Osteoblast (primary cell): Measurements from ENCODE around the gene TMTC2. TPM values are rescaled to one million over a fixed set of nuclear protein-coding genes. Genes with fewer than 3 reads are reported as not detected.

Experiments
- DNase-seq: peaks from one replicate; pipeline ENCODE4 v3.0.0; 2011; ENCODE audit warnings: low spot score, mixed read lengths; ENCODE audit not compliant: insufficient read length; ENCODE audit errors: missing footprints
- H2AFZ ChIP-seq: 2 replicates; pipeline ENCODE4 v1.6.0; 2011; ENCODE audit warnings: mild to moderate bottlenecking, low read length
- H3K27ac ChIP-seq: 2 replicates; pipeline ENCODE4 v1.5.1; 2011; ENCODE audit warnings: mild to moderate bottlenecking, low read depth, low read length, moderate library complexity
- H3K27me3 ChIP-seq: 2 replicates; pipeline ENCODE4 v1.6.0; 2012; ENCODE audit warnings: mild to moderate bottlenecking, control low read depth, inconsistent platforms, low read length, moderate library complexity; ENCODE audit not compliant: insufficient read depth
- H3K36me3 ChIP-seq: 2 replicates; pipeline ENCODE4 v1.5.1; 2011; ENCODE audit warnings: mild to moderate bottlenecking, low read length, control low read depth, moderate library complexity; ENCODE audit not compliant: insufficient read depth
- H3K4me1 ChIP-seq: 2 replicates; pipeline ENCODE4 v1.5.1; 2011; ENCODE audit warnings: mild to moderate bottlenecking, low read length, control low read depth, moderate library complexity; ENCODE audit not compliant: insufficient read depth
- H3K4me2 ChIP-seq: 2 replicates; pipeline ENCODE4 v1.6.0; 2011; ENCODE audit warnings: mild to moderate bottlenecking, low read length; ENCODE audit not compliant: insufficient read depth
- H3K4me3 ChIP-seq: fragments of 200-600 bp; sonication (generic); 3 replicates; pipeline ENCODE4 v1.5.1; 2012; ENCODE audit warnings: mild to moderate bottlenecking, low read length, inconsistent platforms; ENCODE audit not compliant: insufficient read depth
- H3K79me2 ChIP-seq: 2 replicates; pipeline ENCODE4 v1.6.0; 2012; ENCODE audit warnings: mild to moderate bottlenecking, low read length, control low read depth, inconsistent platforms; ENCODE audit not compliant: insufficient read depth
- H3K9me3 ChIP-seq: 2 replicates; pipeline ENCODE4 v1.5.1; 2011; ENCODE audit warnings: low read depth, low read length, control low read depth
- H4K20me1 ChIP-seq: 2 replicates; pipeline ENCODE4 v1.6.0; 2012; ENCODE audit warnings: mild to moderate bottlenecking, low read length, control low read depth; ENCODE audit not compliant: insufficient read depth
- CTCF ChIP-seq: IDR thresholded peaks from 2 replicates; pipeline ENCODE4 v1.5.1; 2011; ENCODE audit warnings: mild to moderate bottlenecking, low read depth, low read length, moderate library complexity; ENCODE audit errors: extremely low read depth
- total RNA-seq: library from RNA; depleted of rRNA; stranded (reverse); fragments of >200 nt; gene quantifications from 2 replicates; pipeline ENCODE4 v1.2.3, GENCODE V29; 2012

TMTC2 gene
- total RNA-seq, 1 donor: 2.5 TPM

GRCh38 chr12:83074358-83074894, 387.7 kb downstream of the TMTC2 start:
- Histone ChIP-seq H3K4me2 (no peak overlapping the region), H3K27me3 (no peaks in the 10 kb centered on the region), H3K36me3 (no peaks in the 10 kb centered on the region), H3K9me3 (no peaks in the 10 kb centered on the region), H3K79me2 (no peaks in the 10 kb centered on the region), H2AFZ (no peak overlapping the region), H4K20me1 (no peaks in the 10 kb centered on the region), H3K27ac (no peak overlapping the region), H3K4me3 (no peak overlapping the region), H3K4me1 (no peaks in the 10 kb centered on the region)
- no peak for DNase-seq
- no peak for TF ChIP-seq CTCF

GRCh38 chr12:83075471-83075870, 388.8 kb downstream of the TMTC2 start:
- Histone ChIP-seq H3K36me3 (no peaks in the 10 kb centered on the region), H3K27ac (no peak overlapping the region), H3K4me3 (no peak overlapping the region), H3K9me3 (no peaks in the 10 kb centered on the region), H3K4me1 (no peaks in the 10 kb centered on the region), H3K79me2 (no peaks in the 10 kb centered on the region), H4K20me1 (no peaks in the 10 kb centered on the region), H2AFZ (no peak overlapping the region), H3K27me3 (no peaks in the 10 kb centered on the region), H3K4me2 (no peak overlapping the region)
- TF ChIP-seq CTCF: no peak
- no peak for DNase-seq

DNA sequence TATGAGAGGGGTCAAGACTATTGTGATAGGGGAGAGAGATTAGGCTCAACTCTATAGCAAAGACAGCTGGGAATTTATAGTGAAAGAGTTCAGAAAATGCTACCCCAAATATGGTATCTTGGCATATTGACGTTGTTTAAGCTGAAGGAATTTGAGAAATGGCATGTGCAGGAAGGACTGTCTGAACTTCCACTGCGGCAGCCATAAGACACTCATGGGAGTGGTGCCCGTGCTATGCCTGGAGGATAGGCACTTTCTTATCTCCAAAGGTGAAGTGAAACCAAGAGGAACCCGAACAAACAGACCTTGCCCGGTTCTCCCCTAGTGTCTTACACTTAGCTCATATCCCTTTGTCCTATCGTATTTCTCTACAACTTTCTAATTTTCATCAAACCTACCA, 390.3 kb downstream of the TMTC2 start:
- no peaks in the 10 kb centered on the region for H3K9me3 ChIP-seq
- H3K27ac ChIP-seq: no peak overlapping the region
- no peak overlapping the region for H2AFZ ChIP-seq
- H3K27me3 ChIP-seq: no peaks in the 10 kb centered on the region
- no peak for TF ChIP-seq CTCF
- no peak for DNase-seq
- H3K36me3 ChIP-seq: no peaks in the 10 kb centered on the region
- H3K79me2 ChIP-seq: no peaks in the 10 kb centered on the region
- H3K4me3 ChIP-seq: no peak overlapping the region
- no peak overlapping the region for H3K4me2 ChIP-seq
- H4K20me1 ChIP-seq: no peaks in the 10 kb centered on the region
- no peaks in the 10 kb centered on the region for H3K4me1 ChIP-seq

- H4K20me1 ChIP-seq: no peaks in the 10 kb centered on the region
- no peak for DNase-seq
- H3K4me1 ChIP-seq: no peaks in the 10 kb centered on the region
- H3K4me2 ChIP-seq: no peak overlapping the region
- no peak overlapping the region for H3K27ac ChIP-seq
- TF ChIP-seq CTCF: no peak
- no peaks in the 10 kb centered on the region for H3K36me3 ChIP-seq
- no peak overlapping the region for H3K4me3 ChIP-seq
- H2AFZ ChIP-seq: no peak overlapping the region
- peaks cover 3% of the 10 kb centered on the region for H3K9me3 ChIP-seq
- no peaks in the 10 kb centered on the region for H3K79me2 ChIP-seq
- H3K27me3 ChIP-seq: no peaks in the 10 kb centered on the region
Observed at GRCh38 chr12:83082690-83083276, 396.1 kb downstream of the TMTC2 start.
